Fibroblast of lung (primary cell): ENCODE data around the gene PUDP. TPM values are rescaled to one million over a fixed set of nuclear protein-coding genes. Genes with fewer than 3 reads are reported as not detected.

Experiments used
- DNase-seq, 2 donors: peaks; one replicate each; pipeline versions ENCODE4 v3.0.0 to v3.0.0-alpha.2; 2010; ENCODE audit warnings: low read depth in 2 of 2
- H2AFZ ChIP-seq: 2 replicates; pipeline ENCODE4 v1.5.1; 2012; ENCODE audit warnings: low read length, control low read depth, inconsistent platforms
- H3K27ac ChIP-seq: 2 replicates; pipeline ENCODE4 v1.5.1; 2011; ENCODE audit warnings: low read length, control low read depth; ENCODE audit not compliant: insufficient read depth
- H3K27me3 ChIP-seq: 2 replicates; pipeline ENCODE4 v1.5.1; 2011; ENCODE audit warnings: mild to moderate bottlenecking, low read length; ENCODE audit not compliant: control insufficient read depth, insufficient read depth
- H3K36me3 ChIP-seq: 2 replicates; pipeline ENCODE4 v1.5.1; 2011; ENCODE audit warnings: low read length; ENCODE audit not compliant: control insufficient read depth, insufficient read depth
- H3K4me1 ChIP-seq: 2 replicates; pipeline ENCODE4 v1.5.1; 2011; ENCODE audit warnings: low read length; ENCODE audit not compliant: control insufficient read depth, insufficient read depth; ENCODE audit errors: extremely low read depth
- H3K4me2 ChIP-seq: 2 replicates; pipeline ENCODE4 v1.5.1; 2011; ENCODE audit warnings: low read length, control low read depth; ENCODE audit not compliant: insufficient read depth; ENCODE audit errors: extremely low read depth
- H3K4me3 ChIP-seq, 4 experiments: fragments of 200-600 bp in 1 of 4; sonication (generic) in 1 of 4; replicated peaks in 1 of 4; 2 replicates each; pipeline ENCODE4 v1.5.1; 2011 to 2016; ENCODE audit warnings: low read length in 4 of 4, low read depth in 3 of 4, mild to moderate bottlenecking in 3 of 4, control low read depth in 2 of 4, inconsistent platforms in 1 of 4, mixed read lengths in 1 of 4; ENCODE audit not compliant: insufficient read depth in 1 of 4; ENCODE audit errors: control extremely low read depth in 1 of 4
- H3K79me2 ChIP-seq: 2 replicates; pipeline ENCODE4 v1.5.1; 2012; ENCODE audit warnings: mild to moderate bottlenecking, low read length, inconsistent platforms; ENCODE audit not compliant: control insufficient read depth, insufficient read depth
- H3K9ac ChIP-seq: 2 replicates; pipeline ENCODE4 v1.5.1; 2011; ENCODE audit warnings: mild to moderate bottlenecking, low read length, control low read depth; ENCODE audit not compliant: insufficient read depth
- H3K9me3 ChIP-seq: 2 replicates; pipeline ENCODE4 v1.5.1; 2012; ENCODE audit warnings: low read depth, low read length; ENCODE audit not compliant: control insufficient read depth, insufficient read depth
- H4K20me1 ChIP-seq: 2 replicates; pipeline ENCODE4 v1.5.1; 2011; ENCODE audit warnings: low read length; ENCODE audit not compliant: control insufficient read depth, insufficient read depth; ENCODE audit errors: extremely low read depth
- CTCF ChIP-seq, 2 donors: IDR thresholded peaks in 1 of 2; conservative IDR thresholded peaks in 1 of 2; 1 replicate in 1 of 2; 2 replicates in 1 of 2; pipeline ENCODE4 v1.5.1; 2011 to 2012; ENCODE audit warnings: low read length in 2 of 2, control low read depth in 1 of 2, inconsistent platforms in 1 of 2, low read depth in 1 of 2, mild to moderate bottlenecking in 1 of 2
- EZH2 ChIP-seq: IDR thresholded peaks from 2 replicates; pipeline ENCODE4 v1.5.1; 2012; ENCODE audit warnings: low read length, control low read depth, mild to moderate bottlenecking; ENCODE audit errors: missing control alignments
- polyA plus RNA-seq, 2 donors: library from polyadenylated mRNA; depleted of rRNA in 1 of 2; stranded (reverse) in 1 of 2; unstranded in 1 of 2; fragments of >200 nt; gene quantifications; 2 replicates each; pipeline ENCODE4 v1.2.1, GENCODE V29; 2011 to 2012; ENCODE audit warnings: missing spikeins in 1 of 2
- total RNA-seq: library from RNA; depleted of rRNA; stranded (reverse); fragments of >200 nt; gene quantifications from 2 replicates; pipeline ENCODE4 v1.2.1, GENCODE V29; 2014

The PUDP gene
- total and polyA plus RNA-seq, 2 donors (not counting 1 experiment from before 2014, with no cell fraction given) = 7.6 to 19.8 TPM

- H3K27me3 ChIP-seq = no peaks in the 10 kb centered on the region
- H3K79me2 ChIP-seq = no peaks in the 10 kb centered on the region
- no peak overlapping the region for H3K27ac ChIP-seq
- peaks cover 4% of the 10 kb centered on the region for H3K36me3 ChIP-seq
- H3K4me2 ChIP-seq = no peak overlapping the region
- TF ChIP-seq EZH2 = no peak
- TF ChIP-seq CTCF (conservative IDR thresholded peaks at IDR 0.05 in 1 of 2, IDR thresholded peaks at IDR 0.05 in 1 of 2; ENCODE audit: low read depth in 1 of 2, low read length in 2 of 2) = no peak
- H3K4me3 ChIP-seq = no peak overlapping the region
- H3K9me3 ChIP-seq = no peaks in the 10 kb centered on the region
- no peak overlapping the region for H2AFZ ChIP-seq
- no peak for DNase-seq
- H3K4me1 ChIP-seq = no peaks in the 10 kb centered on the region
- H3K9ac ChIP-seq = no peak overlapping the region
- no peaks in the 10 kb centered on the region for H4K20me1 ChIP-seq
Measured at GRCh38 chrX:7083021-7083420, 64.9 kb downstream of the PUDP start.

GRCh38 chrX:7082556-7082955 is 65.4 kb downstream of the PUDP start:
- H2AFZ ChIP-seq = no peak overlapping the region
- H3K79me2 ChIP-seq = no peaks in the 10 kb centered on the region
- peaks cover 4% of the 10 kb centered on the region for H3K36me3 ChIP-seq
- H3K27me3 ChIP-seq = no peaks in the 10 kb centered on the region
- H3K9ac ChIP-seq = no peak overlapping the region
- H3K4me3 ChIP-seq = no peak overlapping the region
- no peak for DNase-seq
- no peaks in the 10 kb centered on the region for H3K9me3 ChIP-seq
- no peak for TF ChIP-seq CTCF (conservative IDR thresholded peaks at IDR 0.05 in 1 of 2, IDR thresholded peaks at IDR 0.05 in 1 of 2; ENCODE audit: low read depth in 1 of 2, low read length in 2 of 2)
- no peak for TF ChIP-seq EZH2
- H3K27ac ChIP-seq = no peak overlapping the region
- H3K4me2 ChIP-seq = no peak overlapping the region
- no peaks in the 10 kb centered on the region for H3K4me1 ChIP-seq
- H4K20me1 ChIP-seq = no peaks in the 10 kb centered on the region

- H3K4me1 ChIP-seq = no peaks in the 10 kb centered on the region
- no peaks in the 10 kb centered on the region for H3K27me3 ChIP-seq
- H3K9me3 ChIP-seq = no peaks in the 10 kb centered on the region
- no peak overlapping the region for H3K27ac ChIP-seq
- H2AFZ ChIP-seq = no peak overlapping the region
- no peak for DNase-seq
- TF ChIP-seq EZH2 = no peak
- no peak overlapping the region for H3K4me3 ChIP-seq
- H3K79me2 ChIP-seq = no peaks in the 10 kb centered on the region
- H4K20me1 ChIP-seq = no peaks in the 10 kb centered on the region
- H3K36me3 ChIP-seq = no peaks in the 10 kb centered on the region
- H3K9ac ChIP-seq = no peak overlapping the region
- H3K4me2 ChIP-seq = no peak overlapping the region
Measured at GRCh38 chrX:7077241-7078230, 70.4 kb downstream of the PUDP start.
